ENCODE data around the gene SORCS2. TPM values are rescaled to one million over a fixed set of nuclear protein-coding genes. Genes with fewer than 3 reads are reported as not detected.

The SORCS2 gene
- total RNA-seq, 1 donor from 2014 or later, result 9.6 TPM

- no peak for DNase-seq (ENCODE audit: low spot score)
Measured at GRCh38 chr4:7323872-7324650, 131.7 kb downstream of the SORCS2 start.

- DNase-seq (ENCODE audit: low spot score), result no peak
Measured at GRCh38 chr4:7324651-7325121, 132.3 kb downstream of the SORCS2 start.

GRCh38 chr4:7325541-7325940 is 133.2 kb downstream of the SORCS2 start:
- no peak for DNase-seq (ENCODE audit: low spot score)

GRCh38 chr4:7326306-7326692 is 134.0 kb downstream of the SORCS2 start:
- DNase-seq (ENCODE audit: low spot score), result no peak

GRCh38 chr4:7326693-7327340 is 134.5 kb downstream of the SORCS2 start:
- no peak for DNase-seq (ENCODE audit: low spot score)

GRCh38 chr4:7327341-7327885 is 135.1 kb downstream of the SORCS2 start:
- DNase-seq (ENCODE audit: low spot score), result no peak

- DNase-seq (ENCODE audit: low spot score), result no peak
Measured at GRCh38 chr4:7328162-7328912, 136.0 kb downstream of the SORCS2 start.

- DNase-seq (ENCODE audit: low spot score), result peak; percentile 71
Measured at GRCh38 chr4:7328913-7329638, 136.7 kb downstream of the SORCS2 start.

- DNase-seq (ENCODE audit: low spot score), result no peak
Measured at GRCh38 chr4:7330031-7330596, 137.8 kb downstream of the SORCS2 start.

- DNase-seq (ENCODE audit: low spot score), result no peak
Measured at GRCh38 chr4:7330811-7331681, 138.7 kb downstream of the SORCS2 start.

GRCh38 chr4:7331682-7332000 is 139.3 kb downstream of the SORCS2 start:
- DNase-seq (ENCODE audit: low spot score), result no peak

- peak; percentile 87 for DNase-seq (ENCODE audit: low spot score)
Measured at GRCh38 chr4:7332216-7333023, 140.1 kb downstream of the SORCS2 start.

GRCh38 chr4:7333024-7333780 is 140.9 kb downstream of the SORCS2 start:
- DNase-seq (ENCODE audit: low spot score), result no peak

GRCh38 chr4:7333801-7334421 is 141.6 kb downstream of the SORCS2 start:
- no peak for DNase-seq (ENCODE audit: low spot score)

- no peak for DNase-seq (ENCODE audit: low spot score)
Measured at GRCh38 chr4:7334521-7335275, 142.4 kb downstream of the SORCS2 start.

GRCh38 chr4:7335344-7336066 is 143.2 kb downstream of the SORCS2 start:
- peak; percentile 66 for DNase-seq (ENCODE audit: low spot score)

All from umbilical cord (tissue), 2 donors.